Measurements from ENCODE around the gene OR8D2. TPM values are rescaled to one million over a fixed set of nuclear protein-coding genes. Genes with fewer than 3 reads are reported as not detected.

OR8D2 gene
- total and polyA plus RNA-seq, 2 of the 4 experiments (the other 2 are of a cell fraction), result not detected

DNA sequence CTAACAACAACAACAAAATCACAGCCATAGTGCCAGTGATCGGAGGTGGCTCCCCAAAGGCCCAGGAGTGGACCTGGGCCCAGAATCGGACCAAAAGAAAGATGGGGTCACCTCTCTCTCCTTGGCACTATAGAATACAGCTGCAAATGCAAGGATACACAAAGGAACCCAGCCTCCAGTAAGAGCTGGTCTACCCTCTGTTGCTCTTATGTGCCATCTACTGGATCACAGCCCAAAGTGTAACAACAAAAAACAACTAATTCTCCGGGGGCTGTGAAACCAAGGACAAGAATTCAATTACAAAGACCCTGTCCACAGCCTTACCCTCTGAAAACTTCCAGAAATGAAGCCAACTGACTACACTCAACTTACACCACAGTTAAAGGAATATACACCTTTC lies 42.2 kb downstream of the OR8D2 start:
- peak overlapping the region; percentile 17; the same call in 1 of the 2 replicates for H3K14ac ChIP-seq (replicated peaks; ENCODE audit: low read depth, low read length)
- no peak overlapping the region for H3K27ac ChIP-seq (ENCODE audit: insufficient read depth, low read length)
- H2AFZ ChIP-seq (replicated peaks; ENCODE audit: low read length, poor library complexity), result no peak overlapping the region
- no peak overlapping the region for H3K4me3 ChIP-seq (ENCODE audit: insufficient read depth, low read depth, low read length)
- no peaks in the 10 kb centered on the region for H3K79me1 ChIP-seq (ENCODE audit: low read depth in 1 of 2, low read length in 2 of 2)
- H2BK20ac ChIP-seq (ENCODE audit: low read depth, low read length), result peak overlapping the region; percentile 78; the same call in 1 of the 2 replicates
- H3K36me3 ChIP-seq (ENCODE audit: control insufficient read depth, insufficient read depth, low read length), result no peaks in the 10 kb centered on the region
- no CpG with 5 or more reads among the region's 3 CpGs for WGBS, 2 experiments (ENCODE audit: extremely low coverage in 2 of 2, insufficient read length in 1 of 2)
- no peak for TF ChIP-seq NFE2L2 (IDR thresholded peaks at IDR 0.05; ENCODE audit: low read depth, low read length)
- TF ChIP-seq SMC3 (IDR thresholded peaks at IDR 0.05; ENCODE audit: low read depth, low read length), result no peak
- TF ChIP-seq BHLHE40 (IDR thresholded peaks at IDR 0.05; ENCODE audit: low read depth, low read length), result no peak
- TF ChIP-seq RCOR1 (IDR thresholded peaks at IDR 0.05; ENCODE audit: insufficient replicate concordance, low read length), result no peak
- TF ChIP-seq RAD21 (IDR thresholded peaks at IDR 0.05; ENCODE audit: low read length), result no peak
- no peak for TF ChIP-seq ELK1 (IDR thresholded peaks at IDR 0.05; ENCODE audit: borderline replicate concordance, low read depth, low read length)
- H2BK15ac ChIP-seq (ENCODE audit: low read depth, low read length), result no peak overlapping the region
- POLR2A ChIA-PET (ENCODE audit: unreplicated experiment), result interaction anchor here (0.6 kb wide), 1 partner anchor 25 kb away, joined by 3 read pairs; no protein-coding TSS in a partner anchor
- H2BK5ac ChIP-seq (ENCODE audit: low read depth, low read length, poor library complexity, severe bottlenecking), result peak overlapping the region; percentile 10
- ATAC-seq (ENCODE audit: low read depth) (no peak), DNase-seq (no peak)
- no peak overlapping the region; the same call in 1 of the 2 replicates for H4K5ac ChIP-seq (ENCODE audit: low read depth, low read length)
- no peaks in the 10 kb centered on the region for H4K20me1 ChIP-seq (ENCODE audit: insufficient read depth, low read length)
- peak overlapping the region; percentile 67; the same call in 1 of the 2 replicates for H3K18ac ChIP-seq (ENCODE audit: low read depth, low read length)
- H3K23ac ChIP-seq (ENCODE audit: low read depth, low read length), result no peak overlapping the region
- no peak overlapping the region for H3K9ac ChIP-seq (ENCODE audit: low read depth, low read length)
- no peaks in the 10 kb centered on the region for H3K27me3 ChIP-seq (ENCODE audit: control insufficient read depth, insufficient read depth, low read length)
- BruUV-seq (replicated peaks), result no TSS peak
- H4K91ac ChIP-seq (ENCODE audit: insufficient read depth, low read depth, low read length), result peak overlapping the region; percentile 55; the same call in 1 of the 2 replicates
- H3K56ac ChIP-seq (ENCODE audit: extremely low read depth, insufficient read depth, low read length), result no peak overlapping the region
- no peaks in the 10 kb centered on the region for H3K9me3 ChIP-seq (ENCODE audit: control insufficient read depth, insufficient read depth, low read length)
- intact Hi-C loops (cut with micrococcal nuclease), result no loop called here
- H4K8ac ChIP-seq (ENCODE audit: low read depth in 2 of 2, low read length in 2 of 2), result peak overlapping the region in 1 of 2 experiments; percentile 51; a peak in 2 of 4 replicates
- H3K9me1 ChIP-seq (ENCODE audit: insufficient read depth, low read length), result peaks cover 7% of the 10 kb centered on the region; the same call in 1 of the 2 replicates
- peak overlapping the region; percentile 76 for H2BK120ac ChIP-seq (ENCODE audit: low read depth, low read length)
- no peak overlapping the region for H2AK5ac ChIP-seq (ENCODE audit: low read depth, low read length)
- CTCF ChIA-PET, result interaction anchor here (1.3 kb wide), 1 partner anchor 124 kb away, joined by 3 read pairs; no protein-coding TSS in a partner anchor
- peaks cover 3% of the 10 kb centered on the region for H3K4me1 ChIP-seq (ENCODE audit: control insufficient read depth, insufficient read depth, low read length)
- no peak overlapping the region for H3K4me2 ChIP-seq (ENCODE audit: low read depth, low read length)
- in situ Hi-C loops (cut with MboI; ENCODE audit: low sequenced_read_pairs), result no loop called here
- no peak overlapping the region for H2AK9ac ChIP-seq (replicated peaks; ENCODE audit: low read depth, low read length, poor library complexity)
- dilution Hi-C loops (cut with HindIII; ENCODE audit: low sequenced_read_pairs, unreplicated experiment), result no loop called here
- peak overlapping the region; percentile 85 for H3K4ac ChIP-seq (ENCODE audit: low read depth, low read length)

All from IMR-90 (cell line).